HUES6 (cell line): ENCODE data around the gene ENC1.
"Not testable (repeated sequence)": the region's sequence is repeated elsewhere in the genome, so short reads cannot be mapped to it uniquely, and the experiment has no call there.

Experiments used
- H3K27ac ChIP-seq: 2 replicates; pipeline ENCODE4 v1.7.0; 2013; ENCODE audit warnings: low read depth, mild to moderate bottlenecking, low read length, inconsistent platforms
- H3K27me3 ChIP-seq: 2 replicates; pipeline ENCODE4 v1.6.1; 2013; ENCODE audit warnings: low read length; ENCODE audit not compliant: control insufficient read depth, insufficient read depth
- H3K36me3 ChIP-seq: 2 replicates; pipeline ENCODE4 v1.6.1; 2013; ENCODE audit warnings: low read length; ENCODE audit not compliant: control insufficient read depth, insufficient read depth
- H3K4me1 ChIP-seq: 2 replicates; pipeline ENCODE4 v1.6.1; 2013; ENCODE audit warnings: low read length; ENCODE audit not compliant: control insufficient read depth, insufficient read depth
- H3K4me3 ChIP-seq: 2 replicates; pipeline ENCODE4 v1.5.1; 2013; ENCODE audit warnings: low read depth, low read length
- H3K9ac ChIP-seq: one replicate; pipeline ENCODE4 v1.6.1; 2013; ENCODE audit warnings: mild to moderate bottlenecking, low read length
- H3K9me3 ChIP-seq: 2 replicates; pipeline ENCODE4 v1.6.1; 2013; ENCODE audit warnings: low read depth, low read length; ENCODE audit not compliant: control insufficient read depth, insufficient read depth

Gene ENC1, protein sequence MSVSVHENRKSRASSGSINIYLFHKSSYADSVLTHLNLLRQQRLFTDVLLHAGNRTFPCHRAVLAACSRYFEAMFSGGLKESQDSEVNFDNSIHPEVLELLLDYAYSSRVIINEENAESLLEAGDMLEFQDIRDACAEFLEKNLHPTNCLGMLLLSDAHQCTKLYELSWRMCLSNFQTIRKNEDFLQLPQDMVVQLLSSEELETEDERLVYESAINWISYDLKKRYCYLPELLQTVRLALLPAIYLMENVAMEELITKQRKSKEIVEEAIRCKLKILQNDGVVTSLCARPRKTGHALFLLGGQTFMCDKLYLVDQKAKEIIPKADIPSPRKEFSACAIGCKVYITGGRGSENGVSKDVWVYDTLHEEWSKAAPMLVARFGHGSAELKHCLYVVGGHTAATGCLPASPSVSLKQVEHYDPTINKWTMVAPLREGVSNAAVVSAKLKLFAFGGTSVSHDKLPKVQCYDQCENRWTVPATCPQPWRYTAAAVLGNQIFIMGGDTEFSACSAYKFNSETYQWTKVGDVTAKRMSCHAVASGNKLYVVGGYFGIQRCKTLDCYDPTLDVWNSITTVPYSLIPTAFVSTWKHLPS

DNA sequence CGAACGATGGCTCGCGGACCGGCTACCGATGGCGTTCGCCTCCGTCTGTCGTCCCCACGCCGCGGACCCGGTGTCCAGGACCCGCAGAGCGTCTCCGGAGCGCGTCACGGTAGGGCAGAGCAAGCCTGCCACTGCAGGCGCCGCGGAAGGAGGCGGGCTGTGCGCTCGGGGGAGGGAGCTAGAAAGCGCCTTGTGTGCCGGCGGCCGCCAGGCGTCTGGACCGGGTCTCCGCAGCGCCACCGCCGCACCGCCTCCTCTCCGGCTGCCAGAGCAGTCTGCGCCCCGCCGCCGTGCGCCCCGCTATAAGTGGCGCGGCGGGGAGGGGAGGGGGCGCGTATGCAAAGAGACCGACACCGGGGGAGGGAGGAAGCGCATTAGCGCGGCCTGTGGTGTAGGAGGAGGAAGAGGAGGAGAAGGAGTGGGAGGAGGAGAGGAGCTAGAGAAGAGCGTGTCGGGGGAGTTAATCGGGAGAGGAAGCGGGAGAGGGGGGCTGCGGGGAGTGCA, at the start of gene ENC1:
Gene ENC1 (minus strand): TSS at position 279 of the 504 bp plus-strand sequence. CDS start 4,243 bp downstream, outside the sequence.
- Histone ChIP-seq H3K27me3 (peaks cover 40% of the 10 kb centered on the region), H3K9me3 (no peaks in the 10 kb centered on the region), H3K4me1 (peaks cover 16% of the 10 kb centered on the region), H3K9ac (peak within 1 kb of the TSS; percentile 96), H3K36me3 (peaks cover 8% of the 10 kb centered on the region), H3K27ac (peak within 1 kb of the TSS; percentile 45; the same call in 1 of the 2 replicates), H3K4me3 (peak within 1 kb of the TSS; percentile 77)

DNA sequence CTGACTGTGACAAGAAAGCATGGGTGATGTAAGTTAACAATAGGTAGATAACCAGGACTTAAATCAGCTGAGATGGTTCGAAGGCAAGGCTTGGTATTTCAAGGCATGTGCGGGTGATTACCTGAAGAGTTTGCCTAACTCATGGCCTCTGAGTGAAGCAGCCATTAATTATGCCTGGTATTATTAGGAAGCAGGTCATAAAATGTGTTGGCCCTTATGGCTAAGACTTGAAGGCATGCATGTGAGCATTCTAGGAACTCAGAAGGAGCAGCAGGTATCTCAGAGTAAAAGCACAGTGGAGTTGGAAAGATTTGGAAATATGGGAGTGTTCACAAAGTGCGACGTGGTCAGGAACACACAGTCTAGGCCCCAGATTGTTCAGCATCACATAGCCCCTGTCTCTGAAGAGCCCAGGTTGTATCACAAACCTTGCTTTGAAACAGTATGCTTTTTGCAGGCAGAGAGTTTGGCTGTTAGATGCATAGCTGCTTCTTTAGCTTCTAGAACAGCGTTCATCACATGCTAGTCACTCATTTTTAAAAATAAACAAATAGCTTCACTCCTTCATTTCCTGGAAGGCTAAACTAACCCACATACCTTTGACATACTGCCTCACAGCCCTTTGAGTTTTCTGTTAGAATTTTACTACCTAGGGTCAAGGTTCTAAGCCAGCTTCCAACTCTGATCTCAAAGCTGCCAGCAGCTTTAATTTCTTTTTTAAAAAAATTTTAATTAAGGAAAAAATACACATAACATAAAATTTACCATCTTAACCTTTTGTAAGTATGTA, 46.6 kb upstream of the ENC1 start:
- H3K4me3 ChIP-seq = peak overlapping the region; percentile 95; the same call in 1 of the 2 replicates
- H3K9ac ChIP-seq = no peak overlapping the region
- H3K4me1 ChIP-seq = peaks cover 15% of the 10 kb centered on the region; the same call in 1 of the 2 replicates
- no peaks in the 10 kb centered on the region for H3K9me3 ChIP-seq
- H3K27me3 ChIP-seq = no peaks in the 10 kb centered on the region
- H3K36me3 ChIP-seq = peaks cover 18% of the 10 kb centered on the region
- no peak overlapping the region for H3K27ac ChIP-seq

DNA sequence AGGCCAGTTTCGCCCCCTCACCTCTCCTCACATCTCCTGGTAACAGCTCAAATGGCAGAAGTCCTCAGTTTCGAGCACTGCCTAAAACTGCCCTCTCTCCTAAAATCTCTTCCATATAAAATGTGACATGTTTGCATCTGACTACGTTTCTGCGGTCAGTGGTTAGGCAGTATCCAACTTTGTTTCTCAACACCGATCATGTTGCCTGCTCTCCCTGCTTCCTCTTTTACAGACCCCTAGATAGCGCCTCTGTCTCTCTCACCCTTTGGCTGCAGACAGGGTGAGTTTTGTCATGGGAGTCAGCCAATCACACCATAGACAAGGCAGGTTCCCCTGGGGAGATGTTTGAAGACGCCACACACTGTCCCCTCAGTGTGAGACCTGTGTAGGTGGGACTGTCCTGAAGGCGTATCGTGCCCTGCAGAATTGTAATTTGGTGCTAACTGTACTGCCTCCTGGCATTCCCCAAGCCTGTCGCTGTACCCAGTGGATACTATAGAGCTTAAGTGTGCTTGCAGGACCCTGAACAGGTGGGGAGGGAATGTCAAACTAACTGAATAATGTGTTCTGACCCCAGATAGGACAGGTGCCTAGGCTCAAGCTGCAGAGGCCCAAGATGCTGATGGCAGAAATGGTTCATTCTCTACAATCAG, 45.6 kb upstream of the ENC1 start:
- Histone ChIP-seq H3K27ac (no peak overlapping the region), H3K4me1 (peaks cover 15% of the 10 kb centered on the region; the same call in 1 of the 2 replicates), H3K36me3 (peaks cover 14% of the 10 kb centered on the region), H3K4me3 (peak overlapping the region; percentile 95), H3K27me3 (no peaks in the 10 kb centered on the region), H3K9me3 (no peaks in the 10 kb centered on the region), H3K9ac (peak overlapping the region; percentile 88)

DNA sequence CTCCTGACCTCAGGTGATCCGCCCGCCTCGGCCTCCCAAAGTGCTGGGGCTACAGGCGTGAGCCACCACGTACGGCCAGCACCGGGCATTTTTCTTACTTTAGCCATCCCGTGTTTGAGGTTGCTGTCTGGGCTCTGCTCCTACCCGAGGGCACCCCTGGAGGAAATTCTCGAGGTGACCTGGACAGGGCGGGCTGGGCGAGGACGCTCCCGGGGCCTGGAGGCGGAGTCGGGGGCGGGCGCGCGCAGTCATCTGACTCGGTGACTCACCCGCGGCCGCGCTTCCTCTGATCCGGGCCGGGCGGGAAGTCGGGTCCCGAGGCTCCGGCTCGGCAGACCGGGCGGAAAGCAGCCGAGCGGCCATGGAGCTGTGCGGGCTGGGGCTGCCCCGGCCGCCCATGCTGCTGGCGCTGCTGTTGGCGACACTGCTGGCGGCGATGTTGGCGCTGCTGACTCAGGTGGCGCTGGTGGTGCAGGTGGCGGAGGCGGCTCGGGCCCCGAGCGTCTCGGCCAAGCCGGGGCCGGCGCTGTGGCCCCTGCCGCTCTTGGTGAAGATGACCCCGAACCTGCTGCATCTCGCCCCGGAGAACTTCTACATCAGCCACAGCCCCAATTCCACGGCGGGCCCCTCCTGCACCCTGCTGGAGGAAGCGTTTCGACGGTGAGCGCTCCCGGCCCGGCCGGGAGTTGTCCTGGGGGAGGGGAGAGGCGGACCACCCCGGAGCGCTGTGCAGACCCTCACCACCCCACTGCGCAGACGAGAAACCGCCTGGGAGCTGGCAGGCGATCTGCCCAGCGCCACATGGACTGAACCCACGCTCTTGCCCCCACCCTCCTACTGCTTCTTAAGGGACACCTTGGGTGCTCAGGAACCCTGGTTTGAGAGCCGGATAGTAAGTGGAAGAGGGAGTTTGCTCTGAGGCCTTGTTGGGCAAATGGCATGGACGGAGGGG, 44.6 kb upstream of the ENC1 start, which contains the start of gene HEXB:
Gene HEXB (plus strand): TSS at position 334 of the 952 bp plus-strand sequence. CDS start 28 bp downstream, at position 362.
- peak within 1 kb of the TSS; percentile 88 for H3K9ac ChIP-seq
- H3K4me1 ChIP-seq = peaks cover 17% of the 10 kb centered on the region; the same call in 1 of the 2 replicates
- H3K4me3 ChIP-seq = peak within 1 kb of the TSS; percentile 95
- no peaks in the 10 kb centered on the region for H3K27me3 ChIP-seq
- H3K9me3 ChIP-seq = no peaks in the 10 kb centered on the region
- peaks cover 9% of the 10 kb centered on the region; the same call in 1 of the 2 replicates for H3K36me3 ChIP-seq
- H3K27ac ChIP-seq = peak within 1 kb of the TSS; percentile 66; the same call in 1 of the 2 replicates

DNA sequence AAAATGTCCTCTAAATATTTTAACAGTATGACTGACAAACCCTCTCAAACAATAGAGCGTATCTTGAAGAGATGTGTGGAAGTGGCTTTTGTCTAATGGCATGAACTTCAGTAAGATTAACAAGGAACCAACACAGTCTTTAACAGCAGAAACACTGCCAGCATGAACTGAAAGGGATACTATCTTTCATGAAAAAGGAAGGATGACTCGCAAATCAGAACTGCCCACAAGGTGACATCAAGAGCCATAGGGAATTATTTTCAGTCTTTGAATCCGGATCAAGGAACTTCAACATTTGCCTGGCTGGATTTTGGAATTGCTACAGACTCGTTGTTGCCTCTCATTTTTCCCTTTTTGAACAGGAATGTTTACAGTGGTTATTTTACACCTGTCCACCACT, 39.4 kb upstream of the ENC1 start:
- H3K36me3 ChIP-seq = no peaks in the 10 kb centered on the region
- no peaks in the 10 kb centered on the region for H3K27me3 ChIP-seq

DNA sequence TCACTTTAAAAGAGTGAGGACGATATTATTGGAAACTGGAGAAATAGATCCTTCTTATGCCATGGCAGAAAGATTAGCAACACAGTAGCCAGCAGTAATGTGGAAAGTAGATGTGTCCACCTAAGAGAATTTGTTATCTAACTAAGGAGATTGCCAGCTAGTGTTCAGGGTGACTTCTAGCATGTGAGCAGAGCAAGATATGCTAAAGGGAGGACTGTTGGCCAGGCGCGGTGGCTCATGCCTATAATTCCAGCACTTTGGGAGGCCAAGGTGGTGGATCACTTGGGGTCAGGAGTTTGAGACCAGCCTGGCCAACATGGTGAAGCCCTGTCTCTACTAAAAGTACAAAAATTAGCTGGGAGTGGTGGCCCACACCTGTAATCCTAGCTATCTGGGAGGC, 38.8 kb upstream of the ENC1 start:
- not testable (repeated sequence) for H3K9me3 ChIP-seq, H3K27ac ChIP-seq, H3K27me3 ChIP-seq, H3K9ac ChIP-seq, H3K36me3 ChIP-seq, H3K4me1 ChIP-seq, H3K4me3 ChIP-seq

More for the DNA sequence above, 39.4 kb upstream of the ENC1 start:
- H3K9ac ChIP-seq = no peak overlapping the region
- no peaks in the 10 kb centered on the region for H3K9me3 ChIP-seq
- H3K27ac ChIP-seq = no peak overlapping the region
- no peak overlapping the region for H3K4me3 ChIP-seq
- H3K4me1 ChIP-seq = 0 out of 2 replicates have a peak, but pooled peaks cover 6% of the 10 kb centered on the region

DNA sequence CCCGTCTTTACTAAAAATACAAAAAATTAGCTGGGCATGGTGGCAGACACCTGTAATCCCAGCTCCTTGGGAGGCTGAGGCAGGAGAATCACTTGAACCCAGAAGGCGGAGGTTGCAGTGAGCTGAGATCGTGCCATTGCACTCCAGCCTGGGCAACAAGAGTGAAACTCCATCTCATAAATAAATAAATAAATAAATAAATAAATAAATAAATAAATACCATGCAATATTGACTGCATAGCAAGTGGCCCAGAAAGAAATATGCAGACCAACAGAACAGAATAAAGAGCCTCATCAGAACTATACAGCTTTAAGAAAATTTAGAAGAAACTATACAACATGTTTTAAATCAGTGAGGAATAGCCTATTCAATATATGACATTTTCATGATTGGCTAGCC, 37.6 kb upstream of the ENC1 start:
- not testable (repeated sequence) for H3K9me3 ChIP-seq, H3K36me3 ChIP-seq, H3K27me3 ChIP-seq, H3K27ac ChIP-seq, H3K9ac ChIP-seq, H3K4me1 ChIP-seq, H3K4me3 ChIP-seq

DNA sequence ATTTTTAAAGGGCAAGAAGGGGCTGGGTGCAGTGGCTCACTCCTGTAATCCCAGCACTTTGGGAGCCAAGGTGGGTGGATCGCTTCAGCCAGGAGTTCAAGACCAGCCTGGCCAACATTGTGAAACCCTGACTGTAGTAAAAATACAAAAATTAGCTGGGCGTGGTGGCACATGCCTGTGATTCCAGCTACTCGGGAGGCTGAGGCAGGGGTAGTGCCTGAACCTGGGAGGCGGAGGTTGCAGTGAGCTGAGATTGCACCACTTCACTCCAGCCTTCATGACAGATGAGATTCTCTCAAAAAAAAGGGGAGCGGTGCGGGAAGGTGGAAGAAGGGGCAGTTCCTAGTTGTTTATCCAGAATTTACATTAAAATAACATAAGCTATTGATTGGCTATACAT, 35.9 kb upstream of the ENC1 start:
- H3K27ac ChIP-seq, H3K27me3 ChIP-seq, H3K36me3 ChIP-seq, H3K4me3 ChIP-seq, H3K9me3 ChIP-seq, H3K9ac ChIP-seq, H3K4me1 ChIP-seq: not testable (repeated sequence)

DNA sequence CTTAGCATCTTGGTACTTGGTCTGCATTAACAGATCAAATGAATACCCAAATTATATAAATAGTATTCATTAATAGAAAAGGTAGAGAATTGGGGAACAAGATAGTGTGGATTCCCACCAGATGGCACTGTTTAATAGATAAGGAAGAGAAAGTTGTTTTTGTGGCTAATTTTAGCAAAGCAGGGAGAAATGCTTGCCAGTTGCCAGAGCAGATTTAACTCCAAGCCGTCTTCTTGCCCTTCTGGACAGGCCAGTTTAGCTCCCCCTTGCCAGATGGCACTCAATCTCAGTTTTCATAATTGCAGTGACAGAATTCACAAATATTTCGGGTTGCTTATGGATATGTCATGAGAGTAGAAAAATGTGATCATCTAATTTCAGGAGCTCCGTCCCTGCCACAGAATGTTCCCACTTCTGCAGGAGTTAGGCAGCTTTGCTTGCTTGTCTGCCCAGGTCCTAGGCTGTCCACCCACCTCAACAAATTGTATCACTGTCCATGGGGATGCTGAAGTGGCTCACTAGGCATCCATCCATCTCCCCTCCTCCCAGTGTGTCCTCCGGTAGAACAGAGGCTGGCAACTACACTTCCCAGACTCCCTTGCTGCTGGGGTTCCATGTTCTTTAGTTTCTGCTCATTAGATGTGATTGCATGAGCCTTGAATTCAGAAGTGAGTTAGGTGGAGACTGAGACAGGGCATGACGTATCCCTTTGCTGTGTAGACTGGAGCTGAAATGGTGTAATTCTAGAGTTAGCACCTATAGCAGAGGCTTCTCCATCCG, 32.7 kb upstream of the ENC1 start:
- Histone ChIP-seq H3K9me3 (no peaks in the 10 kb centered on the region), H3K4me1 (no peaks in the 10 kb centered on the region; the same call in 1 of the 2 replicates), H3K27ac (no peak overlapping the region), H3K9ac (no peak overlapping the region), H3K36me3 (no peaks in the 10 kb centered on the region), H3K27me3 (no peaks in the 10 kb centered on the region), H3K4me3 (no peak overlapping the region)
